Heart right ventricle (tissue), 16 donors: ENCODE measurements around the gene EFL1. TPM values are rescaled to one million over a fixed set of nuclear protein-coding genes. Genes with fewer than 3 reads are reported as not detected.
"Not testable (repeated sequence)": the region's sequence is repeated elsewhere in the genome, so short reads cannot be mapped to it uniquely, and the experiment has no call there.

Source experiments
- ATAC-seq, 8 donors: fragments of 200-7000 bp; cut with Tn5 transposase; one replicate each; pipeline ENCODE4 v1.9.1; 2020; ENCODE audit warnings: mild to moderate bottlenecking in 8 of 8, moderate library complexity in 8 of 8, moderate number of reproducible peaks in 1 of 8
- DNase-seq, 2 donors: peaks; one replicate each; pipeline ENCODE4 v3.0.0-alpha.2; 2020
- H3K27ac ChIP-seq, 10 donors: fragments of 200-600 bp; sonication (generic) in 2 of 10; one replicate each; pipeline versions ENCODE4 v1.5.0 to v1.8.0; 2020 to 2022; ENCODE audit warnings: mild to moderate bottlenecking in 3 of 10
- H3K27me3 ChIP-seq, 7 donors: fragments of 200-600 bp; one replicate each; pipeline ENCODE4 v1.8.0; 2021 to 2022; ENCODE audit warnings: mild to moderate bottlenecking in 2 of 7
- H3K36me3 ChIP-seq, 9 donors: fragments of 200-600 bp; sonication (generic) in 1 of 9; one replicate each; pipeline versions ENCODE4 v1.5.0 to v1.8.0; 2020 to 2022; ENCODE audit warnings: mild to moderate bottlenecking in 2 of 9
- H3K4me1 ChIP-seq, 9 donors: fragments of 200-600 bp; sonication (generic) in 1 of 9; one replicate each; pipeline versions ENCODE4 v1.5.0 to v1.8.0; 2020 to 2022; ENCODE audit warnings: mild to moderate bottlenecking in 4 of 9
- H3K4me3 ChIP-seq, 10 donors: fragments of 200-600 bp; sonication (generic) in 2 of 10; one replicate each; pipeline versions ENCODE4 v1.5.0 to v1.8.0; 2020 to 2022; ENCODE audit warnings: mild to moderate bottlenecking in 7 of 10, moderate library complexity in 2 of 10
- H3K9me3 ChIP-seq, 11 donors: fragments of 200-600 bp in 10 of 11; sonication (generic) in 2 of 11; one replicate each; pipeline versions ENCODE4 v1.5.0 to v1.8.0; 2013 to 2022; ENCODE audit warnings: mild to moderate bottlenecking in 2 of 11, control low read depth in 1 of 11, moderate library complexity in 1 of 11
- CTCF ChIP-seq, 9 donors: fragments of 200-600 bp; sonication (generic) in 2 of 9; IDR thresholded peaks; one replicate each; pipeline versions ENCODE4 v1.5.0 to v1.8.0; 2021 to 2022; ENCODE audit warnings: antibody characterized with exemption in 9 of 9, mild to moderate bottlenecking in 5 of 9, moderate library complexity in 1 of 9
- WGBS, 2 donors: extraction: QIAGEN DNeasy Blood & Tissue Kit; methylation state at CpG; one replicate each; pipeline ENCODE4 v1.1.7; 2013; ENCODE audit warnings: inconsistent platforms in 1 of 2; 5-methylcytosine and 5-hydroxymethylcytosine counted together
- intact Hi-C, 10 donors: fragments of 100-400 bp; cut with DNase I; formaldehyde crosslinking; loops; one replicate each; pipeline versions ENCODE4 v1.11.1 to v1.14.2; 2022
- polyA plus RNA-seq, 2 donors: library from polyadenylated mRNA; stranded (reverse); fragments of 200-250 nt; gene quantifications; one replicate each; pipeline ENCODE4 v1.2.3, GENCODE V29; 2013
- total RNA-seq, 10 donors: library from RNA; stranded (reverse); fragmentation: NEBNext Ultra II Directional in 3 of 10; extraction: Animal tissue kit (Norgen Biotek cat#: 25700) in 3 of 10; gene quantifications; one replicate each; pipeline versions ENCODE4 v1.2.1 to v1.2.4, GENCODE V29; 2021 to 2023
- donor health status: Arrhythmogenic right ventricular cardiomyopathy.
- donor health status: ischemic (EF 13 %, LVEDD 7.1; RV severe dilation, severe dysfunction).
- donor health status: healthy with polysubstance abuse.
- donor health status: DM: no; HTN: yes; CAD: no.
- donor health status: DM: no; HTN: no; CAD: no.
- donor health status: ischemic (EF 25% LVEDD 6.9; RV normal size, moderate dysfunction).
- donor health status: ischemic (EF 25% LVEDD 5.7; RV mildly dilated, moderate dysfunction).
- donor health status: healthy.
- donor health status: DM: yes; HTN: yes; CAD: no.
- donor health status: Ischemic cardiomyopathy.
- donor health status: ischemic (EF 35%, LVEDD 5.7; RV mildly dilated, moderate dysfunction).
- donor health status: nonischemic (EF 11% LVEDD 7.7; RV severe dilation, severe dysfunction).
- donor health status: DM: yes; HTN: yes; CAD: no.
- donor health status: PGD.
- donor health status: ischemic (EF 29% LVEDD 5.4; RV normal size, mild dysfunction).
- donor health status: nonischemic (EF 23%, LVEDD 6.1; RV moderate dilation, normal function).

Gene EFL1
- total and polyA plus RNA-seq, 12 donors, result 3.7 to 19.3 (median 13.5) TPM

- 27 to 32% methylated on average over 3 of the region's 3 CpGs for WGBS, 2 donors
- TF ChIP-seq CTCF (IDR thresholded peaks at IDR 0.05), result no peak
- no peak for ATAC-seq
- intact Hi-C loops, result no loop called here
- Histone ChIP-seq H3K4me3 (peak overlapping the region; percentile 75 to 94 (median 87)), H3K36me3 (peaks cover 0 to 16% (median 0%) of the 10 kb centered on the region in 9 donors), H3K27ac (peak overlapping the region in 3 of 10 donors; percentile 72 to 82 (median 77)), H3K4me1 (peaks cover 2 to 39% (median 28%) of the 10 kb centered on the region in 9 donors), H3K9me3 (no peaks in the 10 kb centered on the region), H3K27me3 (no peaks in the 10 kb centered on the region)
- no peak for DNase-seq
Observed at GRCh38 chr15:82263350-82263749, 816 bp upstream of the EFL1 start.

DNA sequence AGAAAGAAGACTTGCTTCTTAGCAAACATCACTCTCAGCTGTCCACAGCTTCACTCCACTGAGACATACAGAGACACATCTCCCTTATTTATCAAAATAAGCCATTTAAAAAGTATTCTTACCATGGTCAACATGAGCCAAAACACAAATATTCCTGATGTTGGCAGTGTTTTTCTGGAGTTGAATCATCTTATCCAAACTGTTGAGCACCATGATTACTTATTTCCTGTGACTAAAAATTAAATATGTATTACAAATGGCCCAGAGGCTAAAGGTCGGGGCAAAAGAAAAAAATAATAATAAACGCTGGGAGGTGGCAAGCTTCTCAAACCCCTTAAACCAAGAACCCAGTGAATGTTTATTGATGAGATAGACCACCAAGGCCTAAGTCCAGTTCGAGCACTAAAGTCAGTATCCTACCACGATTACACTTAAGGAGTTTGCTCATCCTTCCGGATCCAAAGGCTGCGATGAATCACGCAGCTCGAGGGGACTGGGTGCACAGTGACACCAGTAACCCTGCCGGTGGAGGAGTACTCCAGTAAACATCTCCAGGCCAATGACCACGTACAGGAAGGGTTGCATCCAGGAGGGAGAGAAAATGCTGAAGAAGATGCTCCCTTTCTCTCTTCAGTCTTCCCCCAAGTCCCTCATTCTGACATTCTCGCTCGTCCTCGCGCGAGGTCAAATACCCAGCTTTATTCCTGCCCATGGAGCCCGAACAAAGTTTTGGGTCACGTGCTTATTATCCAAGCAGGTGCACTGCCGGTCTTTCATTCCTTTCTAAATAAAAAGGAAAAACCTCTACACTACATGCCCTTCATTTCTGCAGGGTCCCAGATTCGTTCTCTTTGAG is 740 bp downstream of the EFL1 start:
- H3K9me3 ChIP-seq, H3K27me3 ChIP-seq, DNase-seq, intact Hi-C loops: not testable (repeated sequence)
- WGBS, 2 donors, result 3 to 4% methylated on average over 18 to 19 of the region's 19 CpGs
- Histone ChIP-seq H3K4me1 (peaks cover 2 to 34% (median 28%) of the 10 kb centered on the region in 9 donors), H3K36me3 (peaks cover 0 to 32% (median 0%) of the 10 kb centered on the region in 9 donors), H3K4me3 (peak overlapping the region; percentile 75 to 94 (median 87)), H3K27ac (peak overlapping the region in 9 of 10 donors; percentile 70 to 86 (median 77))
- ATAC-seq, result peak in 7 of 8 donors; percentile 5 to 62 (median 31)

- intact Hi-C loops, ATAC-seq, H3K4me1 ChIP-seq, H3K4me3 ChIP-seq, DNase-seq, H3K27me3 ChIP-seq, H3K9me3 ChIP-seq, H3K27ac ChIP-seq: not testable (repeated sequence)
- H3K36me3 ChIP-seq, result peaks cover 0 to 62% (median 0%) of the 10 kb centered on the region in 9 donors
- 85 to 98% methylated on average over 3 of the region's 3 CpGs for WGBS, 2 donors
Observed at GRCh38 chr15:82248261-82248660, 14.3 kb downstream of the EFL1 start.

DNA sequence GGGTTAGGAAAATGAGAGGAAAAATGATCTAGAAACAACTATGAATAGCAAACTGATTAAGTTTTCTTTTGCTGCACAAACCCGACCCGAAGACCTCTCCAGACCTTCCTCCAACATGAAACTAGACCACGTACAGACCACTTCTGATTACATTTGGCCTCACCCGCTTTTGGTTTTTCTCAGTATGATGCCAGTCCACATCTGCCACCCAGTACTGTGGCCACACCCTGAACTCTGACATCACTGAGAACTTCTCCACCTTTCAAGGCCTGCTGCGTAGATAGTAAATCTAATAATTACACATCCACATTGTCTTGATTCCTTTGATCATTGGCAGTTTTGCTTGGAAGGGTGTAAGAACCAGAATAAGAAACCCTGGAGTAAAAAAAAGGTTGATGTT is 16.6 kb downstream of the EFL1 start:
- WGBS, 2 donors, result 92 to 95% methylated on average over 5 of the region's 5 CpGs
- ATAC-seq, H3K4me3 ChIP-seq, H3K27ac ChIP-seq, H3K9me3 ChIP-seq, H3K27me3 ChIP-seq, intact Hi-C loops, H3K4me1 ChIP-seq, DNase-seq: not testable (repeated sequence)
- peaks cover 0 to 55% (median 0%) of the 10 kb centered on the region in 9 donors for H3K36me3 ChIP-seq

GRCh38 chr15:82243644-82244043 is 18.9 kb downstream of the EFL1 start:
- H3K27ac ChIP-seq, intact Hi-C loops, H3K4me3 ChIP-seq, H3K27me3 ChIP-seq, H3K9me3 ChIP-seq, DNase-seq, H3K4me1 ChIP-seq, ATAC-seq: not testable (repeated sequence)
- 71 to 77% methylated on average over 3 of the region's 5 CpGs for WGBS, 2 donors
- H3K36me3 ChIP-seq, result peaks cover 0 to 60% (median 13%) of the 10 kb centered on the region in 9 donors

GRCh38 chr15:82241836-82242499 is 20.6 kb downstream of the EFL1 start:
- H3K9me3 ChIP-seq, ATAC-seq, intact Hi-C loops, DNase-seq, H3K27ac ChIP-seq, H3K27me3 ChIP-seq, H3K4me3 ChIP-seq, H3K4me1 ChIP-seq: not testable (repeated sequence)
- 78 to 81% methylated on average over 1 of the region's 1 CpG for WGBS, 2 donors
- H3K36me3 ChIP-seq, result peaks cover 0 to 70% (median 22%) of the 10 kb centered on the region in 9 donors
